RWPE1 (cell line): ENCODE data around the gene FSHR.

ENCODE experiments used
- CTCF ChIA-PET: fragments of 350-600 bp; sonication (Branson Sonifier 250); formaldehyde crosslinking; extraction: SDS; loops from one replicate; lab custom pipeline; 2021; lab: Yijun Ruan, JAX
- POLR2A ChIA-PET: fragments of 400-600 bp; formaldehyde crosslinking; extraction: SDS; loops from one replicate; lab custom pipeline; 2020; ENCODE audit warnings: antibody characterized with exemption; ENCODE audit not compliant: low non-redundant PET; lab: Yijun Ruan, JAX
- DNase-seq: peaks from one replicate; pipeline ENCODE4 v3.0.0; 2012; ENCODE audit warnings: low spot score
- H3K27ac ChIP-seq: fragments of 450-650 bp; 2 replicates; pipeline ENCODE4 v1.5.1; 2017
- TF ChIP-seq, protein P1 (sequence below): fragments of 450-650 bp; conservative IDR thresholded peaks from 2 replicates; pipeline ENCODE4 v1.5.1; 2017; ENCODE audit warnings: low read depth, mild to moderate bottlenecking

The FSHR gene

DNA sequence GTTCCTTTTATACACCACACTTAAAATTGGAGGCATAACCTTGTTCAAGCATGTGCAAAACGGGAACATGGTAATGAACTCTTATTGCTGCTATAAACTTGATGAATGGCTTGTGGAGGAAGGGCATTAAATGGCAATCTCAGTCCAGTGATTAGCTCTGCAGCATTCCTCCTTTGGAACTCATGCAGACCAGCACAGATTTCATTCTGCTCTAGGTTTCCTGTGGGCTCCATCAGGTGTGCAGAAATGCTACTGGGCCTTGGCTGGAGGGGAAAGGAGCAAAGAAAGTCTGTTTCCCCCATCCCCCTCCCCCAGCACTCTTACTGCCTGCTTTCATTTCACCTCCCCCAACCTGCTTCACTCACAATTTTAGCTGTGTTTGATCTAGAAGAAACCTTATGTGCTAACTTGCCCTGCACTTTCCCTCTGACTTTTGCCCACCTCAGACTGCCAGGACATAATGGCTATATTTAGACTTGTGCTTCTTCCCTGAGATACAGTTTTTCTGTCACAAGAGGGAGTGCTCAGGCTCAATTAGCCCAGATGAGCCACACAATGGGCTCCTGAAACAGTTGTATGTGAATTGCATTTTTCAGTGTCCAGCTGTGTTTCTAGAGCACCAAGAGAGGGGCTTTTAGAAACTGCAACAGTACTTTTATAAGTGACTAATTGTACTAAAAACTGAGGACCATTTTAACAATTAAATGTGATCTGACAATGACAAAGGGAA is 109.8 kb downstream of the FSHR start:
- CTCF ChIA-PET = no interaction called here
- TF ChIP-seq, protein P1, sequence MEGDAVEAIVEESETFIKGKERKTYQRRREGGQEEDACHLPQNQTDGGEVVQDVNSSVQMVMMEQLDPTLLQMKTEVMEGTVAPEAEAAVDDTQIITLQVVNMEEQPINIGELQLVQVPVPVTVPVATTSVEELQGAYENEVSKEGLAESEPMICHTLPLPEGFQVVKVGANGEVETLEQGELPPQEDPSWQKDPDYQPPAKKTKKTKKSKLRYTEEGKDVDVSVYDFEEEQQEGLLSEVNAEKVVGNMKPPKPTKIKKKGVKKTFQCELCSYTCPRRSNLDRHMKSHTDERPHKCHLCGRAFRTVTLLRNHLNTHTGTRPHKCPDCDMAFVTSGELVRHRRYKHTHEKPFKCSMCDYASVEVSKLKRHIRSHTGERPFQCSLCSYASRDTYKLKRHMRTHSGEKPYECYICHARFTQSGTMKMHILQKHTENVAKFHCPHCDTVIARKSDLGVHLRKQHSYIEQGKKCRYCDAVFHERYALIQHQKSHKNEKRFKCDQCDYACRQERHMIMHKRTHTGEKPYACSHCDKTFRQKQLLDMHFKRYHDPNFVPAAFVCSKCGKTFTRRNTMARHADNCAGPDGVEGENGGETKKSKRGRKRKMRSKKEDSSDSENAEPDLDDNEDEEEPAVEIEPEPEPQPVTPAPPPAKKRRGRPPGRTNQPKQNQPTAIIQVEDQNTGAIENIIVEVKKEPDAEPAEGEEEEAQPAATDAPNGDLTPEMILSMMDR = no peak
- no peak overlapping the region for H3K27ac ChIP-seq
- no peak for DNase-seq
- POLR2A ChIA-PET = no interaction called here

DNA sequence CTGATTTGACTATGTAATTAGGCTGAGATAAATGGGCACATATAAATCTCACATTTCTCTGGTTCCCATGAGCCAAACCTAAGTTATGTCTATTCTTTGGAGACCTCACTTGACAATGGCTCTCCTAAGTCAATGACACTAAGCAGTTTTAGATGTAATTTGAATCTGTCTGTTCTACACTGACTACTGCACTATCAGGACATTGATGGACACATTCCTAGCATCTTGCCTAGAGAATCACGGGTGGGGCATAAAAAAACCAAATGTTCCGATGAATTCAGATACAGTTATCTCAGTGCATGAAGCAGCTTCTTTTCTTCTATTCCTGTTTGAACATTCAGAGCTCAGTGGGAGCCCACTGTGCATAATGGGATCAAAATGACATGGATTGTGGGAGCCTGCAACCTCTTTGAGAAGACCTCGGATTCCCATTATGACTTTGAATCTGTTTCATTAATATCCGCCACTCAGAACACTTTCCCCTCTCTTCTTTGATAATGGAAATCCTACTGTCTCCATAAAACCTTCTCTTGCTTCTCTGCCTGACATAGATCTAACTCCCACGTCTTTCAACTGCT is 110.8 kb downstream of the FSHR start:
- no peak for DNase-seq
- TF ChIP-seq, protein P1 = no peak
- H3K27ac ChIP-seq = no peak overlapping the region
- ChIA-PET POLR2A (no interaction called here), CTCF (interaction anchor here (0.6 kb wide), 1 partner anchor 1028 kb away, joined by 3 read pairs; no protein-coding TSS in a partner anchor)

DNA sequence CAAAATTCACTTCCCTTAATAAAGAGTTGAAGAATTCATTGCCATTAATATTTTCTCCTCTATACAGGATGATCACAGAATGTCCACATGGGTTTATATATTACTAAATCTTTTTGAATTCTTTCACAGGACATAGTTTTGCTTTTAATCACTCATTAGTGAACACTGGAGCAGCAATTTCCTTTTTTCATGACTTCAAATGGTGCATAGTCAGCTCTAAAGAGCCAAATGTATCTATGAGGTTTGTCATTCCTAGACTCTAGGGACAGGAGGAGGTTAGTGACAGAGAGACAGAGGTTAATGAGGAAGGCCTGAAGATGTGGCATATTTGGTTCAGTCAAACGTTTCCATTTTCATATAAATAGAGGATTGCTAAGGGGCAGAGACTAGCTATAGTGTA is 111.8 kb downstream of the FSHR start:
- no peak for DNase-seq
- TF ChIP-seq, protein P1 = no peak
- H3K27ac ChIP-seq = no peak overlapping the region
- POLR2A ChIA-PET = no interaction called here
- CTCF ChIA-PET = interaction anchor here (0.6 kb wide), 1 partner anchor 477 kb away, joined by 3 read pairs; no protein-coding TSS in a partner anchor

GRCh38 chr2:49041061-49041460 is 113.3 kb downstream of the FSHR start:
- ChIA-PET POLR2A (no interaction called here), CTCF (interaction anchor here (0.6 kb wide), 1 partner anchor 17 kb away, joined by 6 read pairs; no protein-coding TSS in a partner anchor)
- TF ChIP-seq, protein P1 = no peak
- H3K27ac ChIP-seq = no peak overlapping the region
- DNase-seq = no peak

DNA sequence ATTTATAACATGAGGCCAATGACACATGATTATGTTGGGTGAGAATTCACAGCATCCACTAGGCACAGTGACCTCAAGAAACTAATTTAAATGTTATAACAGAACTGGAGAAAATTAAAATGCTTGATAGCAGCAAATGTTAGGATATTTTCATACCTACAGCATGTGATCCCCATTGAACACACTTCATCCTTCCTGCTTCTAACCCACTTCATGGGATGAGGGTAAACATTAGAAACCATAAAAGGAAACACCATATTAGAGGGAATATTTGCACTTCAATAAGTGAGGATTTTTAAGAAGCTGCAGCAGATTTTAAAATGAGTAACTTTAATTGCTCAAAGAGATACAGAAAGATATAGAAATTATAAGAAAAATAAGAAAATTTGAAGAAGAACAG is 117.1 kb downstream of the FSHR start:
- POLR2A ChIA-PET = no interaction called here

DNA sequence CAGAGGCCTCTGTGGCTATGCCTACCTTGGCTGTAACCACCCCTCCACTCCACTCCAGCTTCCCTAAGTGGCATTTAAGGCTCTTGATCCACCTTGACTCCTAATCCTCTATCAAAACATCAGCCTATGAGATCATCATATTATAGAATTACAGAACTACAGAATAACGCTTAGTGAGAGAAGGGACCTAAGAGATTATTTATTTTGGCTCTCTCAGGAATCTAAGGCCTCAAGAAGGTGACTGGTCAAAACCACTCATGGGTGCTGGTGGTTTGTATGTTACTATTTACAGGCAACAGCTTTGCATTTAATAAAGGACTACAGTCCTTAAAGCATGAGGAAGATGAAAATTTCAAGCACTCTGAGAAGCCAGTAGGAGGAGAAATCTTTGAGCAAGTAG is 118.8 kb downstream of the FSHR start:
- ChIA-PET CTCF (no interaction called here), POLR2A (no interaction called here)
- no peak for DNase-seq
- TF ChIP-seq, protein P1 = no peak
- no peak overlapping the region for H3K27ac ChIP-seq

More for the DNA sequence above, 117.1 kb downstream of the FSHR start:
- TF ChIP-seq, protein P1 = no peak
- CTCF ChIA-PET = no interaction called here
- no peak overlapping the region for H3K27ac ChIP-seq
- no peak for DNase-seq
